Measurements from ENCODE around the gene ATOH8. TPM values are rescaled to one million over a fixed set of nuclear protein-coding genes. Genes with fewer than 3 reads are reported as not detected.

Gene ATOH8
- total RNA-seq, 1 experiment from 2014 or later, result 0.20 TPM

GRCh38 chr2:85761946-85762345, 8.2 kb downstream of the ATOH8 start:
- no peak overlapping the region for H3T11ph ChIP-seq (ENCODE audit: low read length)
- H2BK12ac ChIP-seq (ENCODE audit: insufficient read length, low read depth, low read length), result no peak overlapping the region
- no peak overlapping the region for H2BK120ac ChIP-seq (ENCODE audit: low read depth, low read length, poor library complexity, severe bottlenecking)
- H3K23ac ChIP-seq (ENCODE audit: insufficient read length, low read depth, low read length), result no peak overlapping the region
- Mint-ChIP-seq H3K4me1 (peaks cover 21 to 23% of the 10 kb centered on the region in 2 experiments), H3K4me3 (no peak overlapping the region), H3K9me3 (no peaks in the 10 kb centered on the region; a peak in 1 of 5 replicates), H3K27ac (no peak overlapping the region), H3K27me3 (ENCODE audit: low read depth) (peaks cover 96% of the 10 kb centered on the region), H3K36me3 (ENCODE audit: insufficient read depth in 1 of 3, low read depth in 3 of 3) (no peaks in the 10 kb centered on the region)
- H3K56ac ChIP-seq (ENCODE audit: insufficient read length, low read depth, low read length), result no peak overlapping the region
- no peak overlapping the region for H2BK15ac ChIP-seq (ENCODE audit: low read depth, low read length)
- peaks cover 3% of the 10 kb centered on the region for H4K20me1 ChIP-seq (ENCODE audit: control insufficient read depth, insufficient read depth, insufficient read length)
- no peak overlapping the region for H3K27ac ChIP-seq (ENCODE audit: insufficient read length, low read depth, low read length)
- no peak overlapping the region for H2AFZ ChIP-seq (ENCODE audit: low read length)
- no peak overlapping the region for H4K5ac ChIP-seq (ENCODE audit: insufficient read length, low read depth, low read length)
- WGBS (ENCODE audit: extremely low coverage, insufficient read length, low lambda C conversion rate), result no CpG with 5 or more reads among the region's 4 CpGs
- no peak overlapping the region for H2AK5ac ChIP-seq (ENCODE audit: insufficient read length, low read length)
- no peaks in the 10 kb centered on the region for H3K79me1 ChIP-seq (ENCODE audit: insufficient read depth, low read depth, low read length, poor library complexity, severe bottlenecking)
- H3K4ac ChIP-seq (ENCODE audit: low read depth, low read length), result no peak overlapping the region
- H3K27me3 ChIP-seq (ENCODE audit: insufficient read depth, low read length), result peaks cover 8% of the 10 kb centered on the region; the same call in 1 of the 2 replicates
- no peak overlapping the region for H3K9ac ChIP-seq (ENCODE audit: extremely low read depth, insufficient read length, low read length)
- peaks cover 8% of the 10 kb centered on the region; the same call in 1 of the 2 replicates for H3K4me1 ChIP-seq (ENCODE audit: insufficient read depth, low read length)
- no peak overlapping the region for H4K91ac ChIP-seq (ENCODE audit: insufficient read length, low read depth, low read length)
- no peak overlapping the region for H3K4me2 ChIP-seq (ENCODE audit: insufficient read depth, insufficient read length, low read length)
- no peak overlapping the region for H2BK5ac ChIP-seq (ENCODE audit: insufficient read length, low read length)
- H3K18ac ChIP-seq (ENCODE audit: insufficient read length, low read depth, low read length), result no peak overlapping the region
- H2BK20ac ChIP-seq (ENCODE audit: low read depth, low read length, poor library complexity, severe bottlenecking), result no peak overlapping the region
- no peak for TF ChIP-seq CTCF (conservative IDR thresholded peaks at IDR 0.05)
- H3K14ac ChIP-seq (ENCODE audit: insufficient read depth, low read length), result no peak overlapping the region
- H4K8ac ChIP-seq (replicated peaks; ENCODE audit: insufficient read length, low read depth, low read length), result no peak overlapping the region
- no peaks in the 10 kb centered on the region for H3K9me3 ChIP-seq (ENCODE audit: control insufficient read depth, low read depth, low read length)
- no peak for DNase-seq
- peaks cover 5% of the 10 kb centered on the region for H3K23me2 ChIP-seq (ENCODE audit: insufficient read length, low read depth, low read length, poor library complexity, severe bottlenecking)
- no peaks in the 10 kb centered on the region for H3K79me2 ChIP-seq (ENCODE audit: insufficient read depth, low read length)
